Muscle layer of duodenum (tissue), 2 donors: Measurements from ENCODE around the gene NFE2.

Experiments
- H3K27ac ChIP-seq: one replicate; pipeline ENCODE4 v1.7.0; 2013; ENCODE audit warnings: mild to moderate bottlenecking, low read length
- H3K27me3 ChIP-seq: one replicate; pipeline ENCODE4 v1.7.0; 2013; ENCODE audit warnings: low read depth, mild to moderate bottlenecking, control low read depth, low read length
- H3K36me3 ChIP-seq, 2 donors: one replicate each; pipeline ENCODE4 v1.7.0; 2013; ENCODE audit warnings: low read length in 2 of 2, control low read depth in 1 of 2, mild to moderate bottlenecking in 1 of 2; ENCODE audit not compliant: insufficient read depth in 2 of 2, control insufficient read depth in 1 of 2
- H3K4me1 ChIP-seq, 2 donors: one replicate each; pipeline ENCODE4 v1.7.0; 2013; ENCODE audit warnings: low read length in 2 of 2, mild to moderate bottlenecking in 2 of 2, control low read depth in 1 of 2, moderate library complexity in 1 of 2; ENCODE audit not compliant: insufficient read depth in 2 of 2, control insufficient read depth in 1 of 2
- H3K4me3 ChIP-seq, 2 donors: one replicate each; pipeline ENCODE4 v1.7.0; 2013; ENCODE audit warnings: low read length in 2 of 2, low read depth in 1 of 2, mild to moderate bottlenecking in 1 of 2
- H3K9me3 ChIP-seq, 2 donors: one replicate each; pipeline ENCODE4 v1.7.0; 2013; ENCODE audit warnings: low read length in 2 of 2, control low read depth in 1 of 2, mild to moderate bottlenecking in 1 of 2; ENCODE audit not compliant: control insufficient read depth in 1 of 2
- donor health status: healthy.

The NFE2 gene

DNA sequence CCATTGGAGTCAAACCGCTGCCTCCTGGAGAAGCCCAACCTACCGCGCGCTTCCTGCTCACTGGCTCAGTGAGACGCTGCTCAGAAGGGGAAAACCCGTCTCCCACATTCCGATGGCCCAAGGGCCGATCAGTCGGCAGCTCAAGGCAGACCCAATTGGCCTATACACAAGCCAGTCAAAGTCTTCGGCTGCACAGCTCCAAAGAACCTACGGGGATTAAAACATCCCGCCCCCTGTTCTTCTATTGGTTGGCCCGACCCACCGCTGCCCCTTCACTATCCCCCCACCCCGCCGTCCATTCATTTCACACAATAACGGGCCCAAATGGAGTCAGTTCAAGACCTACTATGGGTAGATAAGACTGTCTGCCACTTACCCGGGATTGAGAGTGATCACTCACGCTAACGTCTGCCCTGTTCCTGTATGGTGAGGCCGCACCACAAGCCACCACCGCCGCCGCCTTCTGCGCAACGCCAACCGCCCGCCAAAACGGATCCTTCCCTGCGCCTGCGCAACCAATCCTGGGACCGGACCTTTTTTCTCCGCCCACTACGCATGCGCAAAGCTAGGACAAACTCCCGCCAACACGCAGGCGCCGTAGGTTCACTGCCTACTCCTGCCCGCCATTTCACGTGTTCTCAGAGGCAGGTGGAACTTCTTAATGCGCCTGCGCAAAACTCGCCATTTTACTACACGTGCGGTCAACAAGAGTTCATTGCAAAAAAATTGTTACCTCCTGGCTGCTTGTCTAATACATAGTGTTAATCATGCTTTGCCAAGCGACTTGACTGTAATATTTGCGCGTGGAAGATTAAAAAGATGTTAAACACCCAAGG lies 21.0 kb downstream of the NFE2 start, which contains the start of gene CBX5:
Gene CBX5, minus strand, starts transcription at position 491 of the 836 bp plus-strand sequence. CDS start 22,472 bp downstream, outside the sequence.
- H3K9me3 ChIP-seq: no peaks in the 10 kb centered on the region
- H3K4me3 ChIP-seq: peak within 1 kb of the TSS; percentile 74 to 94
- peaks cover 28 to 48% of the 10 kb centered on the region in 2 donors for H3K4me1 ChIP-seq
- peak within 1 kb of the TSS; percentile 98 for H3K27ac ChIP-seq
- H3K27me3 ChIP-seq: no peaks in the 10 kb centered on the region
- H3K36me3 ChIP-seq: peaks cover 30 to 41% of the 10 kb centered on the region in 2 donors

GRCh38 chr12:54279227-54279631 lies 21.6 kb downstream of the NFE2 start:
- peak overlapping the region; percentile 74 to 94 for H3K4me3 ChIP-seq
- H3K9me3 ChIP-seq: no peaks in the 10 kb centered on the region
- peaks cover 27 to 39% of the 10 kb centered on the region in 2 donors for H3K36me3 ChIP-seq
- peak overlapping the region; percentile 98 for H3K27ac ChIP-seq
- peaks cover 26 to 43% of the 10 kb centered on the region in 2 donors for H3K4me1 ChIP-seq
- no peaks in the 10 kb centered on the region for H3K27me3 ChIP-seq

DNA sequence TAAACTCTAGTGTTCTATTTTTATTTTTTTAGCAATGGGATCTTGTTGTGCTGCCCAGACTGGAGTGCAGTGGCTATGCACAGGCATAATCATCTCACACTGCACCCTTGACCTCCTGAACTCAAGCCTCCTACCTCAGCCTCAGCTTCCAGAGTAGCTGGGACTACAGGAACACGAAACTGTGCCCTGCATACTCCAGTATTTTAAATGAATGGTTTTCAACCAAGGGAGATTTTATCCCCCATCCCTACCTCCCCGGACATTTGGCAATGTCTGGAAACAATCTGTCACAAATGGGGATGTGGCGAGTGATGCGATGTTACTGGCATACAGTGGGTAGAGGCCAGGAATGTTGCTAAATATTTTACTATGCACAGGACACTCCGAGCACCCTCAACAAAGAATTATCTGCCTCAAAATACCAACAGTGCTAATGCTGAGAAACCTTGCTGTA lies 23.0 kb downstream of the NFE2 start:
- Histone ChIP-seq H3K9me3 (no peaks in the 10 kb centered on the region), H3K27ac (peak overlapping the region; percentile 98), H3K27me3 (no peaks in the 10 kb centered on the region), H3K36me3 (peaks cover 14 to 25% of the 10 kb centered on the region in 2 donors), H3K4me3 (peak overlapping the region in 1 of 2 donors; percentile 94), H3K4me1 (peaks cover 12 to 30% of the 10 kb centered on the region in 2 donors)

GRCh38 chr12:54276368-54276767 lies 24.4 kb downstream of the NFE2 start:
- Histone ChIP-seq H3K27me3 (no peaks in the 10 kb centered on the region), H3K4me3 (no peak overlapping the region), H3K27ac (no peak overlapping the region), H3K36me3 (peaks cover 0 to 11% of the 10 kb centered on the region in 2 donors), H3K9me3 (no peaks in the 10 kb centered on the region), H3K4me1 (peaks cover 12 to 15% of the 10 kb centered on the region in 2 donors)

GRCh38 chr12:54273981-54274380 lies 26.8 kb downstream of the NFE2 start:
- H3K9me3 ChIP-seq: no peaks in the 10 kb centered on the region
- H3K4me3 ChIP-seq: no peak overlapping the region
- H3K27ac ChIP-seq: no peak overlapping the region
- H3K36me3 ChIP-seq: peaks cover 0 to 8% of the 10 kb centered on the region in 2 donors
- H3K4me1 ChIP-seq: peaks cover 12 to 14% of the 10 kb centered on the region in 2 donors
- H3K27me3 ChIP-seq: no peaks in the 10 kb centered on the region

- no peaks in the 10 kb centered on the region for H3K9me3 ChIP-seq
- H3K4me3 ChIP-seq: no peak overlapping the region
- no peak overlapping the region for H3K27ac ChIP-seq
- no peaks in the 10 kb centered on the region for H3K27me3 ChIP-seq
- H3K4me1 ChIP-seq: no peaks in the 10 kb centered on the region
- no peaks in the 10 kb centered on the region for H3K36me3 ChIP-seq
Measured at GRCh38 chr12:54272214-54272613, 28.6 kb downstream of the NFE2 start.

GRCh38 chr12:54270345-54270744 lies 30.5 kb downstream of the NFE2 start:
- Histone ChIP-seq H3K27me3 (no peaks in the 10 kb centered on the region), H3K4me3 (no peak overlapping the region), H3K27ac (no peak overlapping the region), H3K4me1 (no peaks in the 10 kb centered on the region), H3K36me3 (no peaks in the 10 kb centered on the region), H3K9me3 (no peaks in the 10 kb centered on the region)

DNA sequence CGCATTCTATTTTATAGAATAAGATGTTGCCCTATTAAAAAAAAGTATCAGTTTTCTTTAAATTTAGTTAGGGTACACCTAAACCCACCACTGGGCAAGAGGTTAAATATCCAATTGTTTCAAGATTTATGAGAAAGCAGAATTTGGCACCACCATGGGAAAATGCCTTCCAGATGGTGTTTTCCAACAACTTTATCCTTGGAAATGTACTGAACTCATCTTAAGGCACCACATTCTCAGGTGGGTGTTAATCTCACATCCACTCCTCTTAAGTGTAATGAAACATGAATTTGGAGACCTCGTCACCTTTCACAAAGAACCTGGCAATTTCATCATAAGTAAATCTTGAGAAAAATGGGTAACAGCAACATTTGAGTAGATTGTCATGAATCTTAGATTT lies 34.0 kb downstream of the NFE2 start:
- no peaks in the 10 kb centered on the region for H3K9me3 ChIP-seq
- no peaks in the 10 kb centered on the region for H3K27me3 ChIP-seq
- H3K36me3 ChIP-seq: no peaks in the 10 kb centered on the region

GRCh38 chr12:54265364-54265812 lies 35.4 kb downstream of the NFE2 start:
- H3K27me3 ChIP-seq: no peaks in the 10 kb centered on the region
- no peaks in the 10 kb centered on the region for H3K9me3 ChIP-seq
- no peak overlapping the region for H3K27ac ChIP-seq
- no peaks in the 10 kb centered on the region for H3K36me3 ChIP-seq
- no peak overlapping the region for H3K4me3 ChIP-seq
- peaks cover 0 to 9% of the 10 kb centered on the region in 2 donors for H3K4me1 ChIP-seq

More for the DNA sequence above, 34.0 kb downstream of the NFE2 start:
- Histone ChIP-seq H3K4me1 (peaks cover 0 to 4% of the 10 kb centered on the region in 2 donors), H3K4me3 (no peak overlapping the region), H3K27ac (no peak overlapping the region)

- Histone ChIP-seq H3K4me1 (peaks cover 8 to 18% of the 10 kb centered on the region in 2 donors), H3K9me3 (no peaks in the 10 kb centered on the region), H3K4me3 (no peak overlapping the region), H3K27me3 (no peaks in the 10 kb centered on the region), H3K27ac (no peak overlapping the region), H3K36me3 (peaks cover 0 to 8% of the 10 kb centered on the region in 2 donors)
Measured at GRCh38 chr12:54262403-54262925, 38.4 kb downstream of the NFE2 start.

DNA sequence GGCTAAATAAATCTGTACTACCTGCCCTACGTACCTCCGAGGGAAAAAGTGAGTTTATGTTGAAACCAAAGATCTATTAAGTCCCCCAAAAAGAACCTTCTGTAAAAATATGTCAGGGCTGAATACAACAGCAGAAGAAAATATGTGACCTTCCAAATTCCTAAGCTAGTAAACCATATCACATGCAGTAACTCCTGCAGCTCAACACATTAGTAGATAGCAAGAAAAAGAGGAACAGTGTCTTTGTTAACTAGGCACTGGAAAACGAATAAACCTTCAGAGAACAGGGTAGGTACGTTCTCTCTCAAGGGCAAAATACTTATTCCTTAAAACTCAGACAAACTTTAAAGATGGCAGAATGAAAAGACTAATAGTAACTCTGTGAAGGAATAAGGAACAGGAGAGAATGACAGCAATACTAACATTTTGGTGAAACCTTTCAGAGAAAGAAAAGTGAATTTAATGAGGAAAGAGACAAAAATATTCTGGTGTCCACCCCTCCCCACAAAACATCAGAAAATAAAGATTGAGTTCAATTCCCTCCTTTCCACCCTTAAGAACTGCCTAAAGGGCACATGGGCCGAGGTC lies 38.9 kb downstream of the NFE2 start:
- H3K27ac ChIP-seq: peak overlapping the region; percentile 24
- H3K27me3 ChIP-seq: no peaks in the 10 kb centered on the region
- H3K4me1 ChIP-seq: peaks cover 8 to 18% of the 10 kb centered on the region in 2 donors
- no peaks in the 10 kb centered on the region for H3K9me3 ChIP-seq
- H3K4me3 ChIP-seq: no peak overlapping the region
- H3K36me3 ChIP-seq: peaks cover 5 to 12% of the 10 kb centered on the region in 2 donors
